Measurements from ENCODE around the gene BCHE. TPM values are rescaled to one million over a fixed set of nuclear protein-coding genes. Genes with fewer than 3 reads are reported as not detected.

BCHE gene
- total RNA-seq, 1 donor from 2014 or later: 5.8 TPM

- H3K27me3 ChIP-seq (ENCODE audit: low read depth): no peaks in the 10 kb centered on the region
- intact Hi-C loops (cut with DNase I): no loop called here
- no peak overlapping the region for H3K4me3 ChIP-seq
- peak; percentile 38 for TF ChIP-seq CTCF (IDR thresholded peaks at IDR 0.05)
- no peaks in the 10 kb centered on the region for H3K36me3 ChIP-seq
- no peaks in the 10 kb centered on the region for H3K4me1 ChIP-seq
- H3K27ac ChIP-seq: no peak overlapping the region
- ATAC-seq (no peak), DNase-seq (no peak)
- no peaks in the 10 kb centered on the region for H3K9me3 ChIP-seq
These were observed 17.5 kb upstream of the BCHE start for GRCh38 chr3:165854696-165855095.

DNA sequence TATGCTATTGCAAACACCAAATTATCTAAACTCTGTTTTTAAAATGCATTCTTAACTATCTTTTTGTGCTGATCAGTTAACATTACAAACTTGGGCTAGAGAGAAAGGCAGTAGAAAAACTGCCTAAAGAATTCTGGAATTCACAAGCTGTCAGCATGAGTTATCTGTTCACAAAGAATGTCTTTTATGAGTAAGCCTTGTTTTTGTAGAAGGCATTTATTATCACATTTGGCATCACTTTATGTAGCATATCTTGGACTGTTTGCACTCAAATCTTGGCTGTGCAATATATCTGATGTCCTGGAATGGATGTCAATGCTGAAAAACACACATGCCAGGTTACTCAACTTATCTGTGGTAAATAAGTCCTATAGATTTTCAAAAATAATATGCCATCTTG, 15.5 kb upstream of the BCHE start:
- TF ChIP-seq CTCF (IDR thresholded peaks at IDR 0.05): no peak
- H3K4me3 ChIP-seq: no peak overlapping the region
- H3K36me3 ChIP-seq: no peaks in the 10 kb centered on the region
- no peak for ATAC-seq
- no peaks in the 10 kb centered on the region for H3K9me3 ChIP-seq
- H3K27me3 ChIP-seq (ENCODE audit: low read depth): no peaks in the 10 kb centered on the region
- intact Hi-C loops (cut with DNase I): no loop called here
- no peaks in the 10 kb centered on the region for H3K4me1 ChIP-seq
- DNase-seq: no peak
- no peak overlapping the region for H3K27ac ChIP-seq

DNA sequence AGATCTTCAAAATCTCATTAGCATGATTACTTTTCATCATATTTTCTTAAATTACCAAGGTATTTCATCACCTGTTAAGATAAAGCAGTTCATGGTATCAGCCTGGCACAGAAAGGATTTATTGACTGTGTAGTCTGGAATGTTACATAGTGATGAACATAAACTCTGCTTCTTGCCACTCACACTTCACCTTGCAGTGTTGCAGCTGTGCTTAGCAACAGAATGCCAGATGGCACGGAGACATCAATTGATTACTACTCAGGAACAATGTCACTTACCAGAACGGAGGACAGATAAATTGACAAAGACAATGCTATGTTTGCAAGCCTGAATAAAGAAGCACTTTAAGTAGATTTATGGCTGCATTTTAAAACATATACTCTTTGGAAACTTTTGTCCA, 15.0 kb upstream of the BCHE start:
- no peak overlapping the region for H3K4me3 ChIP-seq
- no peak overlapping the region for H3K27ac ChIP-seq
- H3K27me3 ChIP-seq (ENCODE audit: low read depth): no peaks in the 10 kb centered on the region
- no peaks in the 10 kb centered on the region for H3K9me3 ChIP-seq
- ATAC-seq: no peak
- H3K36me3 ChIP-seq: no peaks in the 10 kb centered on the region
- intact Hi-C loops (cut with DNase I): no loop called here
- no peaks in the 10 kb centered on the region for H3K4me1 ChIP-seq
- DNase-seq: no peak
- no peak for TF ChIP-seq CTCF (IDR thresholded peaks at IDR 0.05)

- intact Hi-C loops (cut with DNase I): no loop called here
- ATAC-seq: no peak
- no peaks in the 10 kb centered on the region for H3K4me1 ChIP-seq
- H3K27ac ChIP-seq: no peak overlapping the region
- no peak for TF ChIP-seq CTCF (IDR thresholded peaks at IDR 0.05)
- H3K36me3 ChIP-seq: no peaks in the 10 kb centered on the region
- H3K9me3 ChIP-seq: no peaks in the 10 kb centered on the region
- H3K27me3 ChIP-seq (ENCODE audit: low read depth): no peaks in the 10 kb centered on the region
- DNase-seq: no peak
- H3K4me3 ChIP-seq: no peak overlapping the region
These were observed 8.8 kb upstream of the BCHE start for GRCh38 chr3:165846056-165846455.

DNA sequence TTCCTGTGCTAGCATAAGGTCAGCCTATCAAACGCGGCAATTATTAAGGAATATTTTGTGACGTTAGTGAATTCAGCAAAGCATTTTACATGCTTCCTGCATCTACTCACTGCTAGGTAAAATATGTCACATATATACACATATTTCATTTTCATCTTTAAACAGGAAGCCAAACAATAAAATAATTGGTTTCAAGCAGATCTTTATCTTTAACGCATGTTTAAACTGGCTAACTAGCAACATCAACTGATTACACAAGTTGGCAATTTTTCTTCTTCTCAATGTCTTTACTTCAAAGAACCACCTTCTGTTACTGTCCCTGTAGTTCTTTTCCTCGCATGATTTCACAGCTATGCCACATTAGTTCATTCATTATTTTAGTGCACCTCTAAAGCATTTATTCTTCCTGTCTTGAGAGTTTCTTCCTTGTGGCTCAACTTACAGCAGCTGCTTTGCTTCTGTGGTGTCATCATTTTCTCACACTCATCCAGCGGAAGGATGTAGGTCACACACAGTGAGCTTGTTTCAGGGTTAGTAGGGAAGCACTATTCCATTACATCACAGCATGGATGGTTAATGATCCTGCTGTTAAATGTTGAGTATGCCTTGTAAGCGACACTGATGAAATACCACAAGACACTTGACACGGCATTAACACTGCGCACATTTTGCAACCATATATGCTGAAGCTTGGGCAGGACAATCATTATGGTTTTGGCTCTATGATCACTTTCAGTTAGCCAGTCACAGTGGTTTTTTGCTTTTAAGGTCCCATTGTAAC, 2.3 kb upstream of the BCHE start:
- H3K4me1 ChIP-seq: no peaks in the 10 kb centered on the region
- intact Hi-C loops (cut with DNase I): no loop called here
- no peaks in the 10 kb centered on the region for H3K27me3 ChIP-seq (ENCODE audit: low read depth)
- DNase-seq: no peak
- no peak for ATAC-seq
- no peak overlapping the region for H3K27ac ChIP-seq
- no peak for TF ChIP-seq CTCF (IDR thresholded peaks at IDR 0.05)
- H3K9me3 ChIP-seq: no peaks in the 10 kb centered on the region
- no peaks in the 10 kb centered on the region for H3K36me3 ChIP-seq
- no peak overlapping the region for H3K4me3 ChIP-seq

All from lower lobe of right lung (tissue), 2 donors.